Suprapubic skin (tissue), 3 donors: ENCODE measurements around the gene DOC2B.

Experiments
- POLR2A ChIP-seq, 2 donors: fragments of 450-650 bp; IDR thresholded peaks; one replicate each; pipeline ENCODE4 v1.6.1; 2017; ENCODE audit warnings: antibody characterized with exemption in 2 of 2, mild to moderate bottlenecking in 2 of 2, moderate library complexity in 2 of 2
- TF ChIP-seq, protein P1 (sequence below), 2 donors: fragments of 200-600 bp in 1 of 2; fragments of 450-650 bp in 1 of 2; sonication (generic) in 1 of 2; IDR thresholded peaks; one replicate each; pipeline ENCODE4 v1.5.1; 2016 to 2019; ENCODE audit warnings: antibody characterized with exemption in 2 of 2, mild to moderate bottlenecking in 1 of 2, moderate library complexity in 1 of 2

DNA sequence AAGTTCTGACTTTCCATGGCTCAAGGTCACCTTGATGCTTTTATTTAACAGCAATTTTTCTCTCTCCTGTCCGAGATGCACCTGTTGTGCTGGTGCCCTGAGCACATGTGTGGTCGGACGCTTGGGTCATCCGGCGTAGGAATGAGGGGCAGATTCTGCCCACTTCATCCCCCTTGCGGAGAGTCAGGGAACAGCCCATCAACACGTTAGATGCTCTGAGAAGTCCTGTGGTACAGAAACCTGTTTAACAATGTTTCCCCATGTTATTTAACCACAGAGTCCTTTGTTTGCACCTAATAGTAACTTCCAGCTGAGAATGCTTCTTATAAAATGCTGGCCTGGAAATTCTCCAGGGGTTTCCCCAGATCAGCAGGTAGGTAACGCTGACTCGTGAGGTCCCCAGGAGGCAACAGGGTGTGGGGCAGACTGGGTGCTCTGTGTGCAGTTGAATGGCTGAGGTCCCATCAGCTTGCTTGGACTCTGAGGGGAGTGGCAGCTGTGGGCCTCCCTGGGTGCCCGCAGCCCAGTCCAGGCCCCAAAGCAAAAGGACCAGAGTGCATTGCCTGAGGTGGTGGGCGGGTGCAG lies 17.8 kb downstream of the DOC2B start:
- no peak for TF ChIP-seq POLR2A (IDR thresholded peaks at IDR 0.05)
- TF ChIP-seq, protein P1, sequence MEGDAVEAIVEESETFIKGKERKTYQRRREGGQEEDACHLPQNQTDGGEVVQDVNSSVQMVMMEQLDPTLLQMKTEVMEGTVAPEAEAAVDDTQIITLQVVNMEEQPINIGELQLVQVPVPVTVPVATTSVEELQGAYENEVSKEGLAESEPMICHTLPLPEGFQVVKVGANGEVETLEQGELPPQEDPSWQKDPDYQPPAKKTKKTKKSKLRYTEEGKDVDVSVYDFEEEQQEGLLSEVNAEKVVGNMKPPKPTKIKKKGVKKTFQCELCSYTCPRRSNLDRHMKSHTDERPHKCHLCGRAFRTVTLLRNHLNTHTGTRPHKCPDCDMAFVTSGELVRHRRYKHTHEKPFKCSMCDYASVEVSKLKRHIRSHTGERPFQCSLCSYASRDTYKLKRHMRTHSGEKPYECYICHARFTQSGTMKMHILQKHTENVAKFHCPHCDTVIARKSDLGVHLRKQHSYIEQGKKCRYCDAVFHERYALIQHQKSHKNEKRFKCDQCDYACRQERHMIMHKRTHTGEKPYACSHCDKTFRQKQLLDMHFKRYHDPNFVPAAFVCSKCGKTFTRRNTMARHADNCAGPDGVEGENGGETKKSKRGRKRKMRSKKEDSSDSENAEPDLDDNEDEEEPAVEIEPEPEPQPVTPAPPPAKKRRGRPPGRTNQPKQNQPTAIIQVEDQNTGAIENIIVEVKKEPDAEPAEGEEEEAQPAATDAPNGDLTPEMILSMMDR (IDR thresholded peaks at IDR 0.05): no peak
